Vagina (tissue), 2 donors: Measurements from ENCODE around the gene PCDHB2.

Experiments used
- POLR2A ChIP-seq, 2 donors: fragments of 450-650 bp; IDR thresholded peaks; one replicate each; pipeline ENCODE4 v1.6.1; 2017; ENCODE audit warnings: antibody characterized with exemption in 2 of 2, mild to moderate bottlenecking in 2 of 2, moderate library complexity in 2 of 2
- POLR2AphosphoS5 ChIP-seq, 2 donors: sonication (generic); formaldehyde crosslinking; IDR thresholded peaks; one replicate each; pipeline ENCODE4 v1.9.0; 2017; ENCODE audit warnings: antibody characterized with exemption in 2 of 2, mild to moderate bottlenecking in 2 of 2, low read depth in 1 of 2; ENCODE audit not compliant: insufficient read depth in 1 of 2
- TF ChIP-seq, protein P1 (sequence below), 3 experiments: fragments of 450-650 bp in 2 of 3; fragments of 200-600 bp in 1 of 3; sonication (generic) in 1 of 3; IDR thresholded peaks; one replicate each; pipeline ENCODE4 v1.5.1; 2017 to 2019; ENCODE audit warnings: antibody characterized with exemption in 3 of 3, mild to moderate bottlenecking in 2 of 3, moderate library complexity in 2 of 3

DNA sequence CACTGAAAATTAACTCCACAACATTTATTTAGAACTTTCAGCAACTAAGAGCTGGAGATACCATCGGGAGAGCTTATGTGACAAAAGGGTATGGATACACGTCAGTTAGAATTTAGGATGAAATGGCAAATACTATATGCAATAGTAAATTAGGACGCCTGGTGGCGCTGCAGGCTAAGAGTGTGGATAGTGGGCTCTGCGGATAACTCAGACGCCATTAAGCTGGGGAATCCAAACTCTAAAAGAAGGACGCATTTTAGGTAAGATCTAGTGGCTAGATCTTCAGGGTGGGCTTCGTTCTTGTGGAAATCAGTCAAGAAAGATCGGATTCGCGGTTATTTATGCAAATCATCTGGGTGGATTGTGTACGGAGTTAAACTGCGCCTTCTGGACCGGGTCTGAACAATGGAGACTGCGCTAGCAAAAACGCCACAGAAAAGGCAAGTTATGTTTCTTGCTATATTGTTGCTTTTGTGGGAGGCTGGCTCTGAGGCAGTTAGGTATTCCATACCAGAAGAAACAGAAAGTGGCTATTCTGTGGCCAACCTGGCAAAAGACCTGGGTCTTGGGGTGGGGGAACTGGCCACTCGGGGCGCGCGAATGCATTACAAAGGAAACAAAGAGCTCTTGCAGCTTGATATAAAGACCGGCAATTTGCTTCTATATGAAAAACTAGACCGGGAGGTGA, 40.8 kb downstream of the PCDHB2 start, which contains the start of gene PCDHB5:
- TF ChIP-seq POLR2AphosphoS5 (IDR thresholded peaks at IDR 0.05; ENCODE audit: insufficient read depth in 1 of 2, low read depth in 1 of 2) (no peak), POLR2A (IDR thresholded peaks at IDR 0.05) (no peak)
- TF ChIP-seq, protein P1, sequence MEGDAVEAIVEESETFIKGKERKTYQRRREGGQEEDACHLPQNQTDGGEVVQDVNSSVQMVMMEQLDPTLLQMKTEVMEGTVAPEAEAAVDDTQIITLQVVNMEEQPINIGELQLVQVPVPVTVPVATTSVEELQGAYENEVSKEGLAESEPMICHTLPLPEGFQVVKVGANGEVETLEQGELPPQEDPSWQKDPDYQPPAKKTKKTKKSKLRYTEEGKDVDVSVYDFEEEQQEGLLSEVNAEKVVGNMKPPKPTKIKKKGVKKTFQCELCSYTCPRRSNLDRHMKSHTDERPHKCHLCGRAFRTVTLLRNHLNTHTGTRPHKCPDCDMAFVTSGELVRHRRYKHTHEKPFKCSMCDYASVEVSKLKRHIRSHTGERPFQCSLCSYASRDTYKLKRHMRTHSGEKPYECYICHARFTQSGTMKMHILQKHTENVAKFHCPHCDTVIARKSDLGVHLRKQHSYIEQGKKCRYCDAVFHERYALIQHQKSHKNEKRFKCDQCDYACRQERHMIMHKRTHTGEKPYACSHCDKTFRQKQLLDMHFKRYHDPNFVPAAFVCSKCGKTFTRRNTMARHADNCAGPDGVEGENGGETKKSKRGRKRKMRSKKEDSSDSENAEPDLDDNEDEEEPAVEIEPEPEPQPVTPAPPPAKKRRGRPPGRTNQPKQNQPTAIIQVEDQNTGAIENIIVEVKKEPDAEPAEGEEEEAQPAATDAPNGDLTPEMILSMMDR (IDR thresholded peaks at IDR 0.05): no peak
